ENCODE data around the gene SGMS1. TPM values are rescaled to one million over a fixed set of nuclear protein-coding genes. Genes with fewer than 3 reads are reported as not detected.

The SGMS1 gene
- total and polyA plus RNA-seq, 2 experiments from 2014 or later: 15.0 to 34.7 TPM

DNA sequence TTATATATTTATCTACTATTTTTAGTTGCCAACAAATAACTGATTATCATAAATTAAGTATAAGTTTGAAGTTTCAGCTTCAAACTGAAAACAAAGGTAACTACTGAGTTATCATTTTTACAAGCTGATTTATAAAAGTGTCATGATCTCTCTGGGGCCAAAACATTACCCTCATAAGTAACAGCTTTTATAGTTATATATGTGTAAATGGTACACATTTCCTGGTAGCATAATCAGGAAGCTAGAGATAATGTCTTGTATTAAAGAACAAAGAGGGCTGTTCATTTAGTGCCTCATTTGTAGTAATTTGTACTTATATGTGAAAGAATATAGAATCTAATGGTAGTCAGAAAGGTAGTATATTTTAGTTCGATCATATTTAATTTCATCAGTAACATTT is 162.6 kb downstream of the SGMS1 start:
- Mint-ChIP-seq H3K36me3 (ENCODE audit: low read depth) (peaks cover 8% of the 10 kb centered on the region), H3K9me3 (no peaks in the 10 kb centered on the region), H3K4me3 (no peak overlapping the region), H3K4me1 (peaks cover 8% of the 10 kb centered on the region; the same call in 2 of the 3 replicates), H3K27ac (no peak overlapping the region), H3K27me3 (ENCODE audit: insufficient read depth, low read depth, poor library complexity) (no peaks in the 10 kb centered on the region)
- Histone ChIP-seq H3K9me2 (ENCODE audit: insufficient read depth) (no peaks in the 10 kb centered on the region), H3K4me2 (no peak overlapping the region), H3K4me1 (ENCODE audit: insufficient read depth) (peaks cover 2% of the 10 kb centered on the region; the same call in 1 of the 2 replicates), H3K27me3 (ENCODE audit: insufficient read depth) (no peaks in the 10 kb centered on the region), H3F3A (replicated peaks; ENCODE audit: low read depth) (no peaks in the 10 kb centered on the region), H2AFZ (no peak overlapping the region), H3K79me2 (replicated peaks; ENCODE audit: insufficient read depth) (0 out of 2 replicates have a peak, but pooled peaks cover 3% of the 10 kb centered on the region), H4K20me1 (replicated peaks; ENCODE audit: insufficient read depth) (no peaks in the 10 kb centered on the region), H3K36me3 (ENCODE audit: insufficient read depth) (no peaks in the 10 kb centered on the region), H3K27ac (ENCODE audit: low read depth) (no peak overlapping the region), H3K4me3 (no peak overlapping the region)
- TF ChIP-seq CREB1 (CRISPR knock-in tag; IDR thresholded peaks at IDR 0.05; ENCODE audit: low read depth): no peak
- TF ChIP-seq, protein P1, sequence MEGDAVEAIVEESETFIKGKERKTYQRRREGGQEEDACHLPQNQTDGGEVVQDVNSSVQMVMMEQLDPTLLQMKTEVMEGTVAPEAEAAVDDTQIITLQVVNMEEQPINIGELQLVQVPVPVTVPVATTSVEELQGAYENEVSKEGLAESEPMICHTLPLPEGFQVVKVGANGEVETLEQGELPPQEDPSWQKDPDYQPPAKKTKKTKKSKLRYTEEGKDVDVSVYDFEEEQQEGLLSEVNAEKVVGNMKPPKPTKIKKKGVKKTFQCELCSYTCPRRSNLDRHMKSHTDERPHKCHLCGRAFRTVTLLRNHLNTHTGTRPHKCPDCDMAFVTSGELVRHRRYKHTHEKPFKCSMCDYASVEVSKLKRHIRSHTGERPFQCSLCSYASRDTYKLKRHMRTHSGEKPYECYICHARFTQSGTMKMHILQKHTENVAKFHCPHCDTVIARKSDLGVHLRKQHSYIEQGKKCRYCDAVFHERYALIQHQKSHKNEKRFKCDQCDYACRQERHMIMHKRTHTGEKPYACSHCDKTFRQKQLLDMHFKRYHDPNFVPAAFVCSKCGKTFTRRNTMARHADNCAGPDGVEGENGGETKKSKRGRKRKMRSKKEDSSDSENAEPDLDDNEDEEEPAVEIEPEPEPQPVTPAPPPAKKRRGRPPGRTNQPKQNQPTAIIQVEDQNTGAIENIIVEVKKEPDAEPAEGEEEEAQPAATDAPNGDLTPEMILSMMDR (conservative IDR thresholded peaks at IDR 0.05; ENCODE audit: low read depth in 2 of 2): no peak
- no peak for TF ChIP-seq ETS1 (IDR thresholded peaks at IDR 0.05)
- no peak for TF ChIP-seq EZH2phosphoT487 (IDR thresholded peaks at IDR 0.05; ENCODE audit: unreplicated experiment)
- no peak for TF ChIP-seq ZNF462 (CRISPR knock-in tag; IDR thresholded peaks at IDR 0.05)
- no peak for TF ChIP-seq STAT1 (IDR thresholded peaks at IDR 0.05; ENCODE audit: unreplicated experiment)
- no peak for TF ChIP-seq REST (IDR thresholded peaks at IDR 0.05; ENCODE audit: unreplicated experiment)
- no peak for TF ChIP-seq ZNF331 (CRISPR knock-in tag; IDR thresholded peaks at IDR 0.05; ENCODE audit: low read depth)
- no peak for TF ChIP-seq NANOG (IDR thresholded peaks at IDR 0.05; ENCODE audit: borderline replicate concordance)
- no peak for TF ChIP-seq JUNB (IDR thresholded peaks at IDR 0.05; ENCODE audit: unreplicated experiment)
- DNase-seq (ENCODE audit: low spot score): no peak
- no peak for ATAC-seq
